ENCODE measurements around the gene GRB7. TPM values are rescaled to one million over a fixed set of nuclear protein-coding genes. Genes with fewer than 3 reads are reported as not detected.

Gene GRB7
- total RNA-seq, 1 donor from 2014 or later, result 44.6 TPM

Small RNA genes lying within 50 kb of the gene (microRNA-seq; reads per million reads assigned to microRNA genes)
- 3.5 reads per million, percentile 9 among the genes with 10 or more reads in this experiment for gene MIR4728

Other genes starting within 250 kb of the GRB7 start
- 0.09 TPM in 1 of 3 replicates, not detected in the others for gene NEUROD2, start 130.0 kb upstream of the GRB7 start, total RNA-seq
- gene PPP1R1B, start 111.0 kb upstream of the GRB7 start, total RNA-seq, result 0.58 to 0.75 TPM (median 0.75 TPM) in 3 replicates
- gene STARD3, start 100.8 kb upstream of the GRB7 start, total RNA-seq, result 55.6 to 56.6 TPM (median 56.2 TPM) in 3 replicates
- 1.6 to 3.0 TPM (median 2.3 TPM) in 3 replicates for gene TCAP, start 72.6 kb upstream of the GRB7 start, total RNA-seq
- gene PNMT, start 69.5 kb upstream of the GRB7 start, total RNA-seq, result 1.7 to 2.1 TPM (median 1.7 TPM) in 3 replicates
- gene PGAP3, start 49.9 kb upstream of the GRB7 start, total RNA-seq, result 36.8 to 39.1 TPM (median 37.1 TPM) in 3 replicates
- gene ERBB2, start 37.9 kb upstream of the GRB7 start, total RNA-seq, result 141 to 146 TPM (median 142 TPM) in 3 replicates
- 35.3 to 35.9 TPM (median 35.3 TPM) in 3 replicates for gene MIEN1, start 7.4 kb upstream of the GRB7 start, total RNA-seq
- gene IKZF3, start 126.4 kb downstream of the GRB7 start, total RNA-seq, result 0.58 to 0.75 TPM (median 0.67 TPM) in 3 replicates
- gene ZPBP2, start 130.3 kb downstream of the GRB7 start, total RNA-seq, result not detected in 3 replicates
- 26.8 to 31.7 TPM (median 28.1 TPM) in 3 replicates for gene GSDMB, start 180.7 kb downstream of the GRB7 start, total RNA-seq
- gene ORMDL3, start 189.7 kb downstream of the GRB7 start, total RNA-seq, result 67.1 to 78.3 TPM (median 69.4 TPM) in 3 replicates
- not detected in 3 replicates for gene LRRC3C, start 189.8 kb downstream of the GRB7 start, total RNA-seq
- not detected in 3 replicates for gene GSDMA, start 225.1 kb downstream of the GRB7 start, total RNA-seq
- 107 to 111 TPM (median 110 TPM) in 3 replicates for gene PSMD3, start 242.9 kb downstream of the GRB7 start, total RNA-seq